GM04503 (cell line): ENCODE results near the gene WFDC5.
"Not testable (repeated sequence)": the region's sequence is repeated elsewhere in the genome, so short reads cannot be mapped to it uniquely, and the experiment has no call there.

ENCODE experiments used
- DNase-seq: peaks from one replicate; pipeline ENCODE4 v3.0.0-alpha.2; 2012; ENCODE audit warnings: low read depth

The WFDC5 gene, protein sequence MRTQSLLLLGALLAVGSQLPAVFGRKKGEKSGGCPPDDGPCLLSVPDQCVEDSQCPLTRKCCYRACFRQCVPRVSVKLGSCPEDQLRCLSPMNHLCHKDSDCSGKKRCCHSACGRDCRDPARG

DNA sequence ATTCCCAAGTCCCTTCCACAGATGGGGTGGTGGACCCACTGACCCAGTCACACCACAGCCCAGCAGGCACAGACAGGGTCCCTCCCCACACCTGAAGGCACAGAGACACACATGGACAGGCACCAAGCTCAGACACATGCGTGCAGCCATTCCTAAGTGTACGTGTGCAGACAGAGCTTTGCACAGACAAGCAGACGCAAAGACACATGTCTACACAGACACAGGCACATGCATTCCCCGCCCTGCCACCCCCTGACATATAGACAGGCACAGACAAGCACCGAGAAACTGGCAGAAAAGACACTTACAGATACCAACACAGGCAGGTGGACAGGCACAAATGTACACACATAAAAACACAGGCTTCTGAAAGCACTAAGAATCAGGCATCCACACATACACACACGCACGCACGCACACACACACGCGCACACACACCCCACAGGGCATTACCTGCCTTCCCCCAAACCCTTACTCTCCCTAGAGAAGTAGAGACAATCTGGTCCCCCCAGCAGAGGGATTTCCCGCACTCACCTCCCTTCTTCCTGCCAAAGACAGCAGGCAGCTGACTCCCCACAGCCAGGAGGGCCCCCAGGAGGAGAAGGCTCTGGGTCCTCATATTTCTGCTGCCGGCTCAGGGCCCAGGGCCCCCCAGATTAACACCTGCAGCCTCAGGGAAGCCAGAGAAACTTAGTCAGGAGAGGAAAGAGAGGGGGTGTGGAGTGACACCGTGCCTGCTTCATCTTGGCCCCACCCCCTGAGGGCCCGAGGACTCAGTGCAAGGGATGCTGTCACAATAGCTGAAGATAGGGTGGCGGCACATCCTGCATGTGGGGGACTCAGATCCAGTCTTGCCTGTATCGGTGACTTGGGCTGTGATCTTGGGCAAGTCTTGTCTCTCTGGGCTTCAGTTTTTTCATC is at the start of gene WFDC5:
WFDC5 (minus strand) TSS at position 710 of the 921 bp plus-strand sequence; CDS start at position 619, 91 bp downstream.
- no peak for DNase-seq

- no peak for DNase-seq
Measured at GRCh38 chr20:45163083-45163803, 48.3 kb upstream of the WFDC5 start.

DNA sequence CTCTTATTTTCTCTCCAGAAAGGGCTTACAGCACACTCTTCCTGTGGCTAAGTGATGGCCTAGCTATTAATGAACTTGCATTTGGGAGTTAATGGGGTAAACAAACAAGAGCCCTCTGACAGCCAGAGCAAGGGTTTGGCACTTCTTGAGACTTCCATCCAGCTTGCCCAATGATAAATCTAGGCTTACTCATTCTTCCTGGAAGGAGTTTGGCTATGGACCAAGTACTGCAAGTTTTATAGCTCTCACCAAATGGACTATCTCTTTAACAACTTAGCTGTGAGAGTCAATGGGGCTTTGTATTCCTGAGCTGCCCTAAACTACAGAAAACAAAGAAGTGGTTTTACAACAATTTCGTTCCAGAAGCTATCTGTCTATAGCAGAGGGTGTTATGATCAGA is 43.0 kb upstream of the WFDC5 start:
- peak; percentile 43 for DNase-seq

- DNase-seq = no peak
Measured at GRCh38 chr20:45156713-45157112, 41.7 kb upstream of the WFDC5 start.

DNA sequence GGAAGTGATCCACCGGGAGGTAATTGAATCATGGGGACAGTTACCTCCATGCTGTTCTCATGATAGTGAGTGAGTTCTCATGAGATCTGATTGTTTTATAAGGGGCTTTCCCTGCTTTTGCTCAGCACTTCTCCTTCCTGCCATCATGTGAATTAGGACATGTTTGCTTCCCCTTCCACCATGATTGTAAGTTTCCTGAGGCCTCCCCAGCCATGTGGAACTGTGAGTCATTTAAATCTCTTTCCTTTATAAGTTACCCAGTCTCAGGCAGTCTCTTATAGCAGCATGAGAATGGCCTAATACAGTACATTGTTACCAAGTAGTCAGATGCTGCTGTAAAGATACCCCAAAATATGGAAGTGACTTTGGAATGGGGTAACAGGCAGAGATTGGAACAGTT is 39.8 kb upstream of the WFDC5 start:
- DNase-seq = not testable (repeated sequence)

GRCh38 chr20:45154183-45154582 is 39.2 kb upstream of the WFDC5 start:
- no peak for DNase-seq

DNA sequence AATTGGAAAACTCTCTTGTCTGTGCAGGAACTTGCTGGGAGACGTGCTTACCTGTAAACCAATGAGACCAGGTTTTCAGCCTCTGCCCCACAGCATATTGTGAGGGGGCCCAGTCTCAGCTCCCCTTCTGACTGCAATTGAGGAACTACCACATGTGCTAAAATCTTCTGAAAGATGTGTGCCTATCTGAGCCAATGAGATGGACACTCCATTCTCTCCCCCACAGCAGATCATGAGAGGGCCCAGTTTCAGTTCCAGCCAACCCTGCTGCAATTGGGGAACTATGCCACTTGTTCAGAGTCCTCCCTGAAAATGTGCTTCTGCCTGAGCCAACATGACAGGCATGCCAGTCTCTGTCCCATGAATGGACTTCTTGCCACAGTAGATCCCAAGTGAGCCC is 38.8 kb upstream of the WFDC5 start:
- DNase-seq = no peak

DNA sequence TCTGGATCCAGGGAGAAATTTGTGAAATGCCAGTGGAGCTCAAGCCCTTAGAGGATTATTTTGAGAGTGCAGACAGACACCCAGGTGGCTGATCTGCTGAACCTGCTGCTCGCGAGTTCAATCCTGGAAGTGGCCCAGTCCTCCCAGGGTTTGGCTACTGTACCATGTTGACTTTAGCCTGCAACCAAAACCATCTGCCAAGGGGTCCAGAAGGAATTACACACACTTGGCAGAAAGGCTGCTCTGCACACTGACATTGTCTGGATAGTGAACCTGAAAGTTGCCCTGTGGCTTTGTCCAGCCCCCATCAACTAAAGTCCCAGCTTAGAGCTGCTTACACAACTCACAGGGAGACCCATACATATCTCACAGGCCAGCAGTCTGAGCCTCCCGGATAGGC is 38.2 kb upstream of the WFDC5 start:
- no peak for DNase-seq

GRCh38 chr20:45152405-45152804 is 37.4 kb upstream of the WFDC5 start:
- no peak for DNase-seq

- no peak for DNase-seq
Measured at GRCh38 chr20:45149062-45149461, 34.1 kb upstream of the WFDC5 start.

GRCh38 chr20:45140836-45141235 is 25.9 kb upstream of the WFDC5 start:
- no peak for DNase-seq

DNA sequence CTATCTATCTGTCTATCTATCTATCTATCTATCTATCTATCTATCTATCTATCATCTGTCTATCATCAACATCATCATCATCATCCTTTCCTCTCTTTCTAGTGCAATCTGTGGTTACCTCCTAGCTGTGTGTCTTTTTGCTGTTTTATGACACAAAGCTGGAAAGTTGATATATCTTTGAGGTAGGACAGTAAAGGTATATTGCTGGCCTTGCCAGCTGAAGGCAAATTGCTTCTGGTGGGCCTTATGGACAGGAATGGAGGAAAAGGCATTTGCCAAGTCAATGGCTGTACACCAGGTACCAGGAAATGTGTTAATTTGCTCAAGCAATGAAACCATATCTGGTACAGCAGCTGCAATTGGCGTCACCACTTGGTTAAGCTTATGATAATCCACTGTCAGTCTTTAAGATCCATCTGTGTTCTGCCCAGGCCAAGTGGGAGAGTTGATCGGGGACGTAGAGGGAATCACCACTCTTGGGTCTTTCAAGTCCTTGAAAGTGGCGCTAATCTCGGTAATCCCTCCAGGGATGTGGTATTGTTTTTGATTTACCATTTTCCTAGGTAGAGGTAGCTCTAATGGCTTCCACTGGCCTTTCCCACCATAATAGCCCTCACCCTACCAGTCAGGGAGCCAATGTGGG is 24.9 kb upstream of the WFDC5 start:
- DNase-seq = not testable (repeated sequence)

GRCh38 chr20:45138561-45139300 is 23.8 kb upstream of the WFDC5 start:
- no peak for DNase-seq

DNA sequence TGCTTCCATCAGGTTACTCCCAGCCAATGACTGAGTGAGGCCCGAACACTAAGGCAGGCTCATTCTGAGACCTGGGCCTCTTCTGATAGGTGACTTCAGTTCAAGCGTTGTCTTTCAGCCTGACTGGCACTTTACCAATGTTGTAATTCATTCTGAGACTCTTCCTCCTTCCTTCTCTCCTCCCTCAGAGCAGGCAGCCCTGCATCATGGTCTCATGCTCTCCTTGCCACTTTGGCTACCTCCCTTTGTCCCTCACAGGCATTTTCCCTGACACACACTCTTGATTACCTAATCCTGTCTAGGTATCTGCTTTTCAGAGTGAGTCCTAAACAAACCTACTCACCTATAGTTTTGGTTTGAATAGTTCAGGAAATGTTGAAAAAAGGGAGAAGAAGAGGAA is 21.9 kb upstream of the WFDC5 start:
- no peak for DNase-seq

GRCh38 chr20:45128099-45128498 is 13.1 kb upstream of the WFDC5 start:
- no peak for DNase-seq

- no peak for DNase-seq
Measured at GRCh38 chr20:45124365-45124764, 9.4 kb upstream of the WFDC5 start, which contains the start of gene WFDC12. WFDC12 (minus strand) TSS chr20:45124465; CDS start chr20:45124447, 18 bp downstream.

DNA sequence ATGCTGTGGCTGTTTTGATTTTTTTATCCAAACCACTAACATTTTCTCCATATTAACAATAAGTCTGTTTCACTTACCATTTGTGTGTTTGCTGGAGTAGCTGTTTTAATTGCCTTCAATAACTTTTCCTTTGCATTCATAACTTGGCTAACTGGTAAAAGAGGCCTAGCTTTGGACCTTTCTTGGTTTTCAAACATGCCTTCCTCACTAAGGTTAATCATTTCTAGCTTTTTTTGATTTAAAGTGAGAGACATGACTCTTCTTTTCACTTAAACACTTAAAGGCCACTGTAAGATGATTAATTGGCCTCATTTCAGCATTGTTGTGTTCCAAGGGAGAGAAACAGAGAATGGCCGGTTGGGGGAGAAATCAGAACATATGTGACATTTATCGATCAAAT is 6.4 kb upstream of the WFDC5 start:
- DNase-seq = no peak

DNA sequence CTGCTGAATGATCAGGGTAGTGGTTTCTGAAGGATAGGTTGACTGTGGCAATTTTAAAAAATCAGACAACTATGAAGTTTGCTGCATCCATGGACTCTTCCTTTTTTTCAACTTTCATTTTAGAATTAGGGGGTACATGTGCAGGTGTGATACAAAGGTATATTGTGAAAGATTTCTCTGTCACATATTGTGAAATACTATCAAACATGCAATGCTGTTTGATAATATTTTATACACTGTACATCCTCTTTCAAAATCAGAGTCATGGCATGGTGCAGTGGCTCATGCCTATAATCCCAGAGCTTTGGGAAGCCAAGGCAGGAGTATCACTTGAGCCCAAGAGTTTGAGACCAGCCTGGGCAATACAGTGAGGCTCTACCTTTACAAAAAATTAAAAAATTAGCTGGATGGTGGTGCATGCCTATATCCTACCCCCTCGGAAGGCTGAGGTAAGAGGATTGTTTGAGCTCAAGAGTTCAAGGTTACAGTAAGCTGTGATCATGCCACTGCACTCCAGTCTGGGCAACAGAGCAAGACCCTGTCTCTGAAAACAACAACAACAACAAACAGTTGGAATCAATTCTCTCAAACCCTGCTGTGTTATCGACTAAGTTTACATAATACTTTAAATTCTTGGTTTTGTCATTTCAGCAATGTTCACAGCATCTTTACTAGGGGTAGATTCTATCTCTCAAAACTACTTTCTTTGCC is 4.7 kb upstream of the WFDC5 start:
- DNase-seq = no peak

- DNase-seq = no peak
Measured at GRCh38 chr20:45118028-45118427, 3.1 kb upstream of the WFDC5 start.

DNA sequence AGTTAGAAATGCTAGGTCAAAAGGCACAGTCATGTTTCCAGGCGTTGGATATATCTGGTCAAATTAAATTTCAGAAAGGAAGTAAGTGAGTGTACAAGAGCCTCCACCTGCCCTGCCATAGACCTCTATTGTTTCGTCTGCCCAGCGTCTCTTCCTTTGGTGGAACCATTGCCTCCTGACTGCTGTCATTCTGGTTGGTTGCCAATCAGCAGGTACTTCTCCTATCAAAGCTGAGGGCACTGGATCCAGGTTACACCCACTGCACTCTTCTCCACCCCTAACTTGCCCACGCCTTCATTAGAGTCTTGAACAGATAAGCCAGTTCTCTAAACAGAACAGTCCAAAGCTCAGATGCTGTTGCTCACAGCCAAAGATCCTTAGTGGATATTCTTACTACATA is 2.6 kb upstream of the WFDC5 start:
- DNase-seq = no peak

DNA sequence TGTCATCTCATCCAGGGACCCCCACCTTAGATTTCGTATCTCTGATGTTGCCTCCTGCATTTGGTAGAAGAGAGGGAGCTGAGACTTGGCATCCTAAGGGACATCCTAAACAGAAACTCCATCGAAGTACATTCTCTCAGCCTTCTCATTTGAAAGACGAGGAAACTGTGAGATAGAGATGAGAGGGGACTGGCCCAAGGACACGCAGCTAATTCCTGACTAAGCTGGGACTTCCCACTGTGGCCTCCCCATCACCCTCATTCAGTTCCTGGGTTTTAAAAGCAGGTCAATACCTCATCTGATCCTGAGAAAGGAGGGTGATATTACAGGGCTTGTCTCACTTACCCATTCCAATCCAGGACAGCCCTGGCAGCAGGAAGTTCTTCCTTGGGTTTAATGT is 855 bp upstream of the WFDC5 start:
- no peak for DNase-seq
